GM10248 (cell line): Measurements from ENCODE around the gene DLG2.
"Not testable (repeated sequence)": the region's sequence is repeated elsewhere in the genome, so short reads cannot be mapped to it uniquely, and the experiment has no call there.

Experiments used
- CTCF ChIA-PET: fragments of 300-600 bp; sonication (Branson Sonifier 250); formaldehyde crosslinking; extraction: SDS; loops from one replicate; lab custom pipeline; 2021; ENCODE audit warnings: antibody characterized with exemption; lab: Yijun Ruan, JAX
- POLR2A ChIA-PET: fragments of 350-650 bp; sonication (Branson Sonifier 250); formaldehyde crosslinking; extraction: SDS; loops from one replicate; lab custom pipeline; 2020; ENCODE audit warnings: antibody characterized with exemption; lab: Yijun Ruan, JAX
- DNase-seq: peaks from one replicate; pipeline ENCODE4 v3.0.0; 2012; ENCODE audit errors: extremely low spot score
- CTCF ChIP-seq: IDR thresholded peaks from 2 replicates; pipeline ENCODE4 v1.5.1; 2012; ENCODE audit warnings: mild to moderate bottlenecking, low read depth; ENCODE audit errors: extremely low read depth, missing control alignments, control extremely low read depth

Gene DLG2

GRCh38 chr11:83454674-83455073 is 2172.5 kb downstream of the DLG2 start:
- ChIA-PET CTCF (no interaction called here), POLR2A (no interaction called here)
- no peak for DNase-seq
- no peak for TF ChIP-seq CTCF

- TF ChIP-seq CTCF: no peak
- CTCF ChIA-PET: no interaction called here
- no peak for DNase-seq
- POLR2A ChIA-PET: no interaction called here
Measured at GRCh38 chr11:83449338-83449913, 2177.7 kb downstream of the DLG2 start.

- TF ChIP-seq CTCF: no peak
- CTCF ChIA-PET: no interaction called here
- POLR2A ChIA-PET: no interaction called here
- DNase-seq: no peak
Measured at GRCh38 chr11:83448686-83449085, 2178.5 kb downstream of the DLG2 start.

GRCh38 chr11:83443880-83444279 is 2183.3 kb downstream of the DLG2 start:
- POLR2A ChIA-PET, CTCF ChIA-PET, DNase-seq: not testable (repeated sequence)

GRCh38 chr11:83441601-83442000 is 2185.5 kb downstream of the DLG2 start:
- POLR2A ChIA-PET: no interaction called here
- CTCF ChIA-PET: interaction anchor here (1.2 kb wide), 1 partner anchor 11 kb away, joined by 3 read pairs; no protein-coding TSS in a partner anchor
- TF ChIP-seq CTCF: no peak
- DNase-seq: no peak

- ChIA-PET CTCF (interaction anchor here (1.2 kb wide), 1 partner anchor 11 kb away, joined by 3 read pairs; no protein-coding TSS in a partner anchor), POLR2A (no interaction called here)
- no peak for DNase-seq
- no peak for TF ChIP-seq CTCF
Measured at GRCh38 chr11:83441171-83441570, 2186.0 kb downstream of the DLG2 start.

- TF ChIP-seq CTCF: no peak
- ChIA-PET POLR2A (no interaction called here), CTCF (interaction anchor here (0.8 kb wide), 1 partner anchor 12 kb away, joined by 3 read pairs; no protein-coding TSS in a partner anchor)
- no peak for DNase-seq
Measured at GRCh38 chr11:83438438-83438837, 2188.7 kb downstream of the DLG2 start.
